ENCODE measurements around the gene NPHP4. TPM values are rescaled to one million over a fixed set of nuclear protein-coding genes. Genes with fewer than 3 reads are reported as not detected.

NPHP4 gene
- total RNA-seq, 1 donor from 2014 or later = 12.8 TPM

DNA sequence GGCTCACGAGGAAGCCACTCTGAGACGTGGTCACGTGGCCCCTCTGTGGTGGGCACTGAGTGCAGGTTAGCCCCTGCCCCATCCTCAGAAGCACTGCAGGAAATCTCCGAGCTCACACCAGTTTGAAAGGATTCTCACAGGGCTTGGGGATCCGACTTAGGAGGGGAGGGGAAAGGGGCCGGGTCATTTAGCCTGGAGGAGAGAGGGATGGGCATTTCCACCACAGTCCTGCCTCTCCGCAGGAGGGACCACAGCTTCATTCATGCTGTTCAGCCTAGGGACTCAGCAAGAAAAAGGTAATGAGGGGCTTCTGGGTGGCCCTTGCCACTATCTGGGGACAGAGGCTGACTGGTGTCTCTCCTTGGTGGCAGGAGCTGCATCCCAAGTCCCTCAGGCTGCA is 126.5 kb downstream of the NPHP4 start:
- H3K27me3 Mint-ChIP-seq (ENCODE audit: unreplicated experiment) = no peaks in the 10 kb centered on the region
- no peak overlapping the region for H3K27ac Mint-ChIP-seq (ENCODE audit: unreplicated experiment)
- no peak overlapping the region for H3K4me3 Mint-ChIP-seq (ENCODE audit: unreplicated experiment)
- TF ChIP-seq, protein P1, sequence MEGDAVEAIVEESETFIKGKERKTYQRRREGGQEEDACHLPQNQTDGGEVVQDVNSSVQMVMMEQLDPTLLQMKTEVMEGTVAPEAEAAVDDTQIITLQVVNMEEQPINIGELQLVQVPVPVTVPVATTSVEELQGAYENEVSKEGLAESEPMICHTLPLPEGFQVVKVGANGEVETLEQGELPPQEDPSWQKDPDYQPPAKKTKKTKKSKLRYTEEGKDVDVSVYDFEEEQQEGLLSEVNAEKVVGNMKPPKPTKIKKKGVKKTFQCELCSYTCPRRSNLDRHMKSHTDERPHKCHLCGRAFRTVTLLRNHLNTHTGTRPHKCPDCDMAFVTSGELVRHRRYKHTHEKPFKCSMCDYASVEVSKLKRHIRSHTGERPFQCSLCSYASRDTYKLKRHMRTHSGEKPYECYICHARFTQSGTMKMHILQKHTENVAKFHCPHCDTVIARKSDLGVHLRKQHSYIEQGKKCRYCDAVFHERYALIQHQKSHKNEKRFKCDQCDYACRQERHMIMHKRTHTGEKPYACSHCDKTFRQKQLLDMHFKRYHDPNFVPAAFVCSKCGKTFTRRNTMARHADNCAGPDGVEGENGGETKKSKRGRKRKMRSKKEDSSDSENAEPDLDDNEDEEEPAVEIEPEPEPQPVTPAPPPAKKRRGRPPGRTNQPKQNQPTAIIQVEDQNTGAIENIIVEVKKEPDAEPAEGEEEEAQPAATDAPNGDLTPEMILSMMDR (IDR thresholded peaks at IDR 0.05) = no peak
- no peaks in the 10 kb centered on the region for H3K4me1 Mint-ChIP-seq (ENCODE audit: unreplicated experiment)
- H3K9me3 Mint-ChIP-seq (ENCODE audit: unreplicated experiment) = no peaks in the 10 kb centered on the region
- peaks cover 3% of the 10 kb centered on the region for H3K36me3 Mint-ChIP-seq (ENCODE audit: unreplicated experiment)
- DNase-seq (ENCODE audit: extremely low spot score, unreplicated experiment) = no peak

DNA sequence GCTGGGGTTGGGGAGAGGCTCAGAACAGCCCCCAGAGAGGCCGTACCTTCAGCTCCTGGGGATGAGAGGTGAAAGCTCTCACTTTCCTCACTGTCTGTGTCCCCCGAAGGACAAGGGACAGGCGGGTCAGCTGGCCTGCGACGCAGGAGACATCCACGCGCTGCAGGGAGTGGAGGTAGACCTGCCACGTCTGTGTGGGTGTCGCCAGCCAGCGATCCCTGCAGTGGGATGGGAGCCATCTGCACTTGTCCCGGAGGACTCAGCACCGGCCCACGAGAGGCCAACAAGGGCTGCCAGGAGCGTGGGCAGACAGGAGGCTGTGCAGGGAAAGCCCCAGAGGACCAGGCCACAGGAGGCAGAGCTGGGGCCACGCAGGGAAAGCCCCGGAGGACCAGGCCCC is 127.2 kb downstream of the NPHP4 start:
- H3K4me1 Mint-ChIP-seq (ENCODE audit: unreplicated experiment) = no peaks in the 10 kb centered on the region
- TF ChIP-seq, protein P1 (IDR thresholded peaks at IDR 0.05) = no peak
- no peak overlapping the region for H3K27ac Mint-ChIP-seq (ENCODE audit: unreplicated experiment)
- no peaks in the 10 kb centered on the region for H3K27me3 Mint-ChIP-seq (ENCODE audit: unreplicated experiment)
- no peaks in the 10 kb centered on the region for H3K9me3 Mint-ChIP-seq (ENCODE audit: unreplicated experiment)
- DNase-seq (ENCODE audit: extremely low spot score, unreplicated experiment) = no peak
- H3K4me3 Mint-ChIP-seq (ENCODE audit: unreplicated experiment) = no peak overlapping the region
- peaks cover 3% of the 10 kb centered on the region for H3K36me3 Mint-ChIP-seq (ENCODE audit: unreplicated experiment)

DNA sequence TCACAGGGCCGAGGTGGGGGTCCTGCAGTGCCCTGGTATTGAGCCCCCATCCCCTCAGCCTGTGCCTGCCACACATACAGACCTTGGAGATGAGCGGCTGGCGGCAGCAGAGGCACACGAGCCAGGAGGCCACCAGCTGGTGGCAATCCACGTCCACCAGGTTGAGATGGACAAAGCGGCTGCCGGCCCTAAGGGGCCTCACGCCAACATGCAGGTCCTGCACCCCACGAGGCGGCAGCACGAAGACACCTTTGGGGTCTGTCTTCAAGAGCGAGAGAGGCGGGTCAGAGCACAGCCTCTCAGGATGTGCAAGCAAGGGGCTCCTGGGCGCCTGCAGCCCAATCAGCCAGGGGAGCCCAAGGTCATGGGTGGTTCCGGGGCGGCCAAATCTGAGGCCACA is 128.0 kb downstream of the NPHP4 start:
- no peaks in the 10 kb centered on the region for H3K9me3 Mint-ChIP-seq (ENCODE audit: unreplicated experiment)
- TF ChIP-seq, protein P1 (IDR thresholded peaks at IDR 0.05) = no peak
- no peak for DNase-seq (ENCODE audit: extremely low spot score, unreplicated experiment)
- no peak overlapping the region for H3K27ac Mint-ChIP-seq (ENCODE audit: unreplicated experiment)
- no peaks in the 10 kb centered on the region for H3K27me3 Mint-ChIP-seq (ENCODE audit: unreplicated experiment)
- no peaks in the 10 kb centered on the region for H3K4me1 Mint-ChIP-seq (ENCODE audit: unreplicated experiment)
- H3K36me3 Mint-ChIP-seq (ENCODE audit: unreplicated experiment) = peaks cover 2% of the 10 kb centered on the region
- H3K4me3 Mint-ChIP-seq (ENCODE audit: unreplicated experiment) = no peak overlapping the region

DNA sequence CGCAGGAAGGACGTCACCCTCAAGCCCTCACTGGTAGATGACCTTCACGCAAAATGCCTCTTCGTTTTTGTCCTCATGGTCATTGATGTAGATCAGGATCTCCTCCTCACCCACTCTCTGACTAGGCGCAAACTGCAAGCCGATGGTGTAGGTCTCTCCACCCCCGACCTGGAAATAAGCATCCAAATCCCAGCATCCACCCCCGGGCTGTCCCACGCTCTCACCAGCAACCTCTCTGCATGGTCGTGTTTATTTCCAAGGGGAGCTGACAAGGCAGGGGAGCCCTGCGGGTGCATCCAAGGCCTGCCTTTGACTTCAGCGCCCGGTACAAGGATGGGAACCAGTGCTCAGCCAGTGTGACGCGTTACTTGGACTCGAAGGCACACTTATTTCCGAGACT is 129.0 kb downstream of the NPHP4 start:
- H3K4me3 Mint-ChIP-seq (ENCODE audit: unreplicated experiment) = no peak overlapping the region
- no peaks in the 10 kb centered on the region for H3K9me3 Mint-ChIP-seq (ENCODE audit: unreplicated experiment)
- H3K27ac Mint-ChIP-seq (ENCODE audit: unreplicated experiment) = no peak overlapping the region
- TF ChIP-seq, protein P1 (IDR thresholded peaks at IDR 0.05) = no peak
- DNase-seq (ENCODE audit: extremely low spot score, unreplicated experiment) = no peak
- H3K36me3 Mint-ChIP-seq (ENCODE audit: unreplicated experiment) = peaks cover 2% of the 10 kb centered on the region
- no peaks in the 10 kb centered on the region for H3K4me1 Mint-ChIP-seq (ENCODE audit: unreplicated experiment)
- H3K27me3 Mint-ChIP-seq (ENCODE audit: unreplicated experiment) = no peaks in the 10 kb centered on the region

DNA sequence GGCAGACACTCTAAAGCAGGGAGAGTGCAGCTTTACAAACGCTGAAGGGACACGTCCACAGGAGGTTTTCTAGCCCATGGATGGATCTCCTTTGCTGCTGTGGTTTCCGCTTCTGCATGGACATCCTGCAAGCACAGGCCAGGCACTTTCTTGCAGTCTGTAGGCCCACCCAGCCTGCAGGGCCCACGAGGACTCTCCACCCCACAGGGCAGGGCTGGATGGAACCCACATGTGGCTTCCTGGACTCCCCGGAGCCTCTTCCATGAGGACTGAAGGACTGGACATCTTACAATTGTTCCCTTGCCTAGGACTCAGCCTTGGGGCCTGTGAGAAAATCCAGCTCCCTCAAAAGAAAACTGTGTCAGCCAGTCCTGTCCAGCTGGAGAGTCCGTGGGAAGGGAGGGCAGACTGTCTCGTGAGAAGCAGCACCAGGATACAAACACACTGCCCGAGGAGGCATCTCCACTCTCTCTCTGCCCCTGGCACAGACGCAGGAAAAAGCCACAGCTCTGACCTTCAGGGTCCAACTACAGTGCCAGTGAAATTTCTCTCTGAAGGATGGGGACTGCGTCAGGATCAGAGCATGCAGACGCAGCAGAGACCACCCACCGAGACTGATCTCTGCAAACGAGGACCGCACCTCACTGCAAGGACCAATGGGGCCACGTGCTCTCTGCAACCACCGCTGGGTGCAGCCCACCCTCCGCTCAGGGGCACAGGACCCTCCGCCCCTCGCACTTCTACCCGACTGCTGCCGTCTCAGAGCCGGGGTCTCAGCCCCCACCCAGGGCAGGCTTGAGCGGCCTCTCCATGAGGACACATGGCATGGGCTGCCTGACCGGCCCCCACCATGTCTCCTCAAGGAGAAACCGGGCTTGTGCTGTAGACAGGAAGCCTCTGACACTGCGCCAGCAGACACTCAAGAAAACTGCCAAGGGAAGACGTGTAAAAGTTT is 130.1 kb downstream of the NPHP4 start:
- TF ChIP-seq, protein P1 (IDR thresholded peaks at IDR 0.05) = no peak
- DNase-seq (ENCODE audit: extremely low spot score, unreplicated experiment) = no peak
- Mint-ChIP-seq H3K4me3 (ENCODE audit: unreplicated experiment) (no peak overlapping the region), H3K27me3 (ENCODE audit: unreplicated experiment) (no peaks in the 10 kb centered on the region), H3K9me3 (ENCODE audit: unreplicated experiment) (no peaks in the 10 kb centered on the region), H3K27ac (ENCODE audit: unreplicated experiment) (no peak overlapping the region), H3K36me3 (ENCODE audit: unreplicated experiment) (peaks cover 2% of the 10 kb centered on the region), H3K4me1 (ENCODE audit: unreplicated experiment) (no peaks in the 10 kb centered on the region)
